GM18873 (cell line): ENCODE data around the gene PDK1.

ENCODE experiments used
- ATAC-seq: cut with Tn5 transposase; IDR thresholded peaks from one replicate; pipeline ENCODE4 v1.9.1; 2021; ENCODE audit warnings: mild to moderate bottlenecking, moderate library complexity, moderate number of reproducible peaks; ENCODE audit not compliant: unreplicated experiment, low FRiP score

PDK1 gene

GRCh38 chr2:172634477-172634876 lies 78.6 kb downstream of the PDK1 start:
- ATAC-seq: no peak

GRCh38 chr2:172635548-172635947 lies 79.7 kb downstream of the PDK1 start:
- ATAC-seq: no peak

- ATAC-seq: no peak
Measured at GRCh38 chr2:172639256-172639655, 83.4 kb downstream of the PDK1 start.

GRCh38 chr2:172639823-172640222 lies 83.9 kb downstream of the PDK1 start:
- ATAC-seq: no peak

GRCh38 chr2:172640389-172640788 lies 84.5 kb downstream of the PDK1 start:
- ATAC-seq: no peak

GRCh38 chr2:172642301-172643020 lies 86.6 kb downstream of the PDK1 start:
- no peak for ATAC-seq

GRCh38 chr2:172643142-172643541 lies 87.3 kb downstream of the PDK1 start:
- ATAC-seq: no peak

GRCh38 chr2:172647439-172647838 lies 91.5 kb downstream of the PDK1 start:
- ATAC-seq: no peak

- ATAC-seq: no peak
Measured at GRCh38 chr2:172655091-172655837, 99.4 kb downstream of the PDK1 start.

- no peak for ATAC-seq
Measured at GRCh38 chr2:172655838-172656573, 100.1 kb downstream of the PDK1 start.
